NB4 (cell line): ENCODE measurements around the gene KRTAP4-3.

Source experiments
- CTCF ChIP-seq: IDR thresholded peaks from one replicate; pipeline ENCODE4 v1.5.1; 2012; ENCODE audit warnings: low read depth, low read length
- MAX ChIP-seq: IDR thresholded peaks from 2 replicates; pipeline ENCODE4 v1.6.1; 2011; ENCODE audit warnings: low read depth, low read length
- MYC ChIP-seq: IDR thresholded peaks from 2 replicates; pipeline ENCODE4 v1.6.1; 2011; ENCODE audit warnings: low read depth, low read length

DNA sequence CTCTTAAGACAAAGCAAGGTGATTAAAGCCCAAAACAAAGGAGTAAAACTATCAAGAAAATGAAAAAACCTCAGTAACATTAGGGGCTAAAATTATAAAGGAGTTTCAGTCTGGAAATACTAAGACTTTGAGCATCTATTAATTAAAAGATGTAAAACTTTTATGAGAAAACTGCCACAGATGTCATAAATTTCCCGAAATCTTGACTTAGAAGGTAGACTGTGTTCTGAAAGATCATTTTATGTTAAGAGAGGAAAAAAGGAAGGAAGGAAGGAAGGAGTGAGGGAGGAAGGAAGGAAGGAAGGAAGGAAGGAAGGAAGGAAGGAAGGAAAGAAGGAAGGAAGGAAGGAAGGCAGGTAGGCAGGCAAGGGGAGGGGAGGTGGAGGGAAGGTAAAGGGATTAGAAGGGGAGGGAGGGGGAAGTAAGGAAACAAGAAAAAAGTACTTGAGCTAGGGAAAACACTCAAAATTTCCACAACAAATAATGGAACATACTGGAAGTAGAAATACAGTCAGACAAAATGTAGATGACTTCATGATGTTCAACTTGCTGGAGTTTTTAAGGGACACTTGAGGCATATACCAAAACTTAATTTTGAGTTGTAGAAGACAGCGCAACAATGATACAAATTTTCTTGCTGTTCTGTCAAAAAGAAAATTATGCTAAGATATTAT is 20.4 kb downstream of the KRTAP4-3 start:
- TF ChIP-seq MYC (no peak), CTCF (no peak), MAX (no peak)
